Neural cell (in vitro differentiated cells): Measurements from ENCODE around the gene PHF23. TPM values are rescaled to one million over a fixed set of nuclear protein-coding genes. Genes with fewer than 3 reads are reported as not detected.

Experiments used
- H2AFZ ChIP-seq: fragments of 200-600, 300-800 bp; sonication (generic), shearing (Covaris generic); 2 replicates; pipeline ENCODE4 v1.6.0; 2014; ENCODE audit warnings: low read depth, mild to moderate bottlenecking, antibody characterized with exemption, low read length, moderate library complexity
- H3F3A ChIP-seq: fragments of 200-600 bp; shearing (Covaris generic); 2 replicates; pipeline ENCODE4 v1.6.1; 2016; ENCODE audit warnings: mild to moderate bottlenecking, moderate library complexity, mixed read lengths, antibody characterized with exemption, low read length; ENCODE audit not compliant: insufficient read depth, poor library complexity, severe bottlenecking
- H3K27ac ChIP-seq: fragments of 200-600, 300-800 bp; sonication (generic), shearing (Covaris generic); 2 replicates; pipeline ENCODE4 v1.5.1; 2014; ENCODE audit warnings: mild to moderate bottlenecking, low read length, moderate library complexity
- H3K27me3 ChIP-seq: fragments of 300-800, 200-600 bp; sonication (generic), shearing (Covaris generic); 2 replicates; pipeline ENCODE4 v1.6.0; 2014; ENCODE audit warnings: mild to moderate bottlenecking, low read depth, low read length, moderate library complexity; ENCODE audit not compliant: insufficient read depth
- H3K36me3 ChIP-seq: fragments of 300-800, 200-600 bp; sonication (generic), shearing (Covaris generic); 2 replicates; pipeline ENCODE4 v1.5.1; 2014; ENCODE audit warnings: mild to moderate bottlenecking, antibody characterized with exemption, low read length, moderate library complexity; ENCODE audit not compliant: insufficient read depth
- H3K4me2 ChIP-seq: fragments of 300-800, 200-600 bp; sonication (generic), shearing (Covaris generic); 2 replicates; pipeline ENCODE4 v1.6.0; 2014; ENCODE audit warnings: mild to moderate bottlenecking, low read length
- H3K4me3 ChIP-seq: fragments of 300-800, 200-600 bp; sonication (generic), shearing (Covaris generic); 2 replicates; pipeline ENCODE4 v1.5.1; 2014; ENCODE audit warnings: mild to moderate bottlenecking, low read length, moderate library complexity
- H3K79me2 ChIP-seq: fragments of 200-600 bp; shearing (Covaris generic); replicated peaks from 2 replicates; pipeline ENCODE4 v1.6.0; 2014; ENCODE audit warnings: mild to moderate bottlenecking, low read length, moderate library complexity; ENCODE audit not compliant: insufficient read depth
- H3K9ac ChIP-seq: fragments of 300-800, 200-600 bp; sonication (generic), shearing (Covaris generic); 2 replicates; pipeline ENCODE4 v1.6.1; 2016; ENCODE audit warnings: mild to moderate bottlenecking, low read length, mixed read lengths
- H3K9me2 ChIP-seq: fragments of 200-600 bp; shearing (Covaris generic); 2 replicates; pipeline ENCODE4 v1.6.1; 2016; ENCODE audit warnings: mild to moderate bottlenecking, low read length, mixed read lengths; ENCODE audit not compliant: insufficient read depth
- H3K9me3 ChIP-seq: fragments of 200-600, 300-800 bp; sonication (generic), shearing (Covaris generic); 2 replicates; pipeline ENCODE4 v1.6.1; 2016; ENCODE audit warnings: mild to moderate bottlenecking, mixed run types, low read length, moderate library complexity, mixed read lengths
- H4K20me1 ChIP-seq: fragments of 200-600 bp; shearing (Covaris generic); 2 replicates; pipeline ENCODE4 v1.6.1; 2016; ENCODE audit warnings: mild to moderate bottlenecking, mixed run types; ENCODE audit not compliant: insufficient read depth
- EP300 ChIP-seq: fragments of 450-650 bp; conservative IDR thresholded peaks from 2 replicates; pipeline ENCODE4 v1.6.1; 2014; ENCODE audit warnings: antibody characterized with exemption, mild to moderate bottlenecking, moderate library complexity; ENCODE audit not compliant: poor library complexity, severe bottlenecking
- EZH2 ChIP-seq: fragments of 200-600, 300-800 bp; shearing (Covaris generic), sonication (generic); IDR thresholded peaks from 2 replicates; pipeline ENCODE4 v1.6.1; 2014; ENCODE audit warnings: antibody characterized with exemption, low read length, borderline replicate concordance, mild to moderate bottlenecking; ENCODE audit not compliant: insufficient read depth, poor library complexity, severe bottlenecking
- MXI1 ChIP-seq: fragments of 450-650 bp; conservative IDR thresholded peaks from 2 replicates; pipeline ENCODE4 v1.6.1; 2014; ENCODE audit warnings: antibody characterized with exemption, mild to moderate bottlenecking; ENCODE audit not compliant: poor library complexity, severe bottlenecking
- POLR2AphosphoS5 ChIP-seq: IDR thresholded peaks from 2 replicates; pipeline ENCODE4 v1.6.1; 2012
- RAD21 ChIP-seq: fragments of 450-650 bp; conservative IDR thresholded peaks from 2 replicates; pipeline ENCODE4 v1.6.1; 2014; ENCODE audit warnings: antibody characterized with exemption, mild to moderate bottlenecking, moderate library complexity
- SMC3 ChIP-seq: fragments of 450-650 bp; conservative IDR thresholded peaks from 2 replicates; pipeline ENCODE4 v1.6.1; 2014; ENCODE audit warnings: antibody characterized with exemption, mild to moderate bottlenecking, moderate library complexity; ENCODE audit not compliant: poor library complexity
- TAF1 ChIP-seq: IDR thresholded peaks from 2 replicates; pipeline ENCODE4 v1.6.1; 2012; ENCODE audit warnings: low read depth
- polyA plus RNA-seq: library from polyadenylated mRNA; depleted of rRNA; stranded (reverse); fragments of >200 nt; gene quantifications from 2 replicates; pipeline ENCODE4 v1.2.3, GENCODE V29; 2014
- TF ChIP-seq, protein P1 (sequence below): IDR thresholded peaks from 2 replicates; pipeline ENCODE4 v1.6.1; 2012; ENCODE audit warnings: borderline replicate concordance

PHF23 gene
- polyA plus RNA-seq, 1 donor from 2014 or later, result 55.7 TPM

DNA sequence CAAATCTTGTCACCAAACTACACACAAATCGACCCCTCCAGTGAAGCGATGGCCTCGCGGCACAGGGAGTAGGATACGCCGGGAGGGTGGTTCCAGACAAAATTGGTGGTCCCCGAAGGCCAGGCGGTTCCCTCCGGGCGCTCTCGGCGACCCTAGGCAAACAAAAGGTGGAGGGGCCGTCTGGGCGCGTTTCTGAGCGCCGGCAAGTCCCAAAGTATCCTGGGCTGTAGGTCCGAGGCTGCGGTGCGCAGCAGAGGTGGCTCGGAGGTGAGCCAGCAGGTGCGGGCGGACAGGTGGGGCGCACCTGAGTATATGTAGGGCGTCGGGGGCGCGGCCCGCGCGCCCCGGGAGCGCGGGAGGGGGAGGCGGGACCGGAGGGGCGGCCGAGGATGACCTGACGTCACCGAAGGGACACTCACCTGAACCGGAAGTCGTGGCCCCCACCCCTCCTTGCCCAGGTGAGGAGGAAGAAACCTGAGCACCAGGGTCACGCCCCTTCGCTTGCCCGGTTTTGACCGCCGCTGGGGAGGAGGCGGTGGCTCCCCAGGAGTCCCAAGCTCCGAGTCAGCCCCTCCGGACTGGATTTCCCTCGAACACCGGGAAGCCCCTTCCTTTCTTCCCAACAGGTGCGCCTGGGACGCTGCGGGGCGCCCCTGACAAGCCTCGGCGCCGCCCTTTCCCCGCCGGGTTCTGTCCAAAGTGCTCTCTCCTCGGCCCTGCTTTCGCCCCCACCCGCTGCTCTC lies 23.1 kb upstream of the PHF23 start, which contains the start of gene CLDN7:
Gene CLDN7, minus strand, starts transcription at position 287 of the 743 bp plus-strand sequence. CDS start 435 bp downstream, outside the sequence.
- peaks cover 60% of the 10 kb centered on the region for H3K27me3 ChIP-seq
- no peaks in the 10 kb centered on the region for H3K9me2 ChIP-seq
- no peaks in the 10 kb centered on the region for H3K79me2 ChIP-seq
- no peak within 1 kb of the TSS for H3K4me2 ChIP-seq
- H3K27ac ChIP-seq, result no peak within 1 kb of the TSS
- H3K9ac ChIP-seq, result no peak within 1 kb of the TSS
- TF ChIP-seq RAD21, result no peak
- TF ChIP-seq SMC3, result no peak
- TF ChIP-seq MXI1, result no peak
- TF ChIP-seq, protein P1, sequence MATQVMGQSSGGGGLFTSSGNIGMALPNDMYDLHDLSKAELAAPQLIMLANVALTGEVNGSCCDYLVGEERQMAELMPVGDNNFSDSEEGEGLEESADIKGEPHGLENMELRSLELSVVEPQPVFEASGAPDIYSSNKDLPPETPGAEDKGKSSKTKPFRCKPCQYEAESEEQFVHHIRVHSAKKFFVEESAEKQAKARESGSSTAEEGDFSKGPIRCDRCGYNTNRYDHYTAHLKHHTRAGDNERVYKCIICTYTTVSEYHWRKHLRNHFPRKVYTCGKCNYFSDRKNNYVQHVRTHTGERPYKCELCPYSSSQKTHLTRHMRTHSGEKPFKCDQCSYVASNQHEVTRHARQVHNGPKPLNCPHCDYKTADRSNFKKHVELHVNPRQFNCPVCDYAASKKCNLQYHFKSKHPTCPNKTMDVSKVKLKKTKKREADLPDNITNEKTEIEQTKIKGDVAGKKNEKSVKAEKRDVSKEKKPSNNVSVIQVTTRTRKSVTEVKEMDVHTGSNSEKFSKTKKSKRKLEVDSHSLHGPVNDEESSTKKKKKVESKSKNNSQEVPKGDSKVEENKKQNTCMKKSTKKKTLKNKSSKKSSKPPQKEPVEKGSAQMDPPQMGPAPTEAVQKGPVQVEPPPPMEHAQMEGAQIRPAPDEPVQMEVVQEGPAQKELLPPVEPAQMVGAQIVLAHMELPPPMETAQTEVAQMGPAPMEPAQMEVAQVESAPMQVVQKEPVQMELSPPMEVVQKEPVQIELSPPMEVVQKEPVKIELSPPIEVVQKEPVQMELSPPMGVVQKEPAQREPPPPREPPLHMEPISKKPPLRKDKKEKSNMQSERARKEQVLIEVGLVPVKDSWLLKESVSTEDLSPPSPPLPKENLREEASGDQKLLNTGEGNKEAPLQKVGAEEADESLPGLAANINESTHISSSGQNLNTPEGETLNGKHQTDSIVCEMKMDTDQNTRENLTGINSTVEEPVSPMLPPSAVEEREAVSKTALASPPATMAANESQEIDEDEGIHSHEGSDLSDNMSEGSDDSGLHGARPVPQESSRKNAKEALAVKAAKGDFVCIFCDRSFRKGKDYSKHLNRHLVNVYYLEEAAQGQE, result no peak
- TF ChIP-seq POLR2AphosphoS5, result no peak
- TF ChIP-seq TAF1, result no peak
- TF ChIP-seq EZH2, result peak; percentile 48
- no peak for TF ChIP-seq EP300
- no peaks in the 10 kb centered on the region for H3F3A ChIP-seq
- no peaks in the 10 kb centered on the region for H4K20me1 ChIP-seq
- H3K36me3 ChIP-seq, result peaks cover 4% of the 10 kb centered on the region
- no peaks in the 10 kb centered on the region for H3K9me3 ChIP-seq
- no peak within 1 kb of the TSS for H2AFZ ChIP-seq
- peak within 1 kb of the TSS; percentile 50 for H3K4me3 ChIP-seq

DNA sequence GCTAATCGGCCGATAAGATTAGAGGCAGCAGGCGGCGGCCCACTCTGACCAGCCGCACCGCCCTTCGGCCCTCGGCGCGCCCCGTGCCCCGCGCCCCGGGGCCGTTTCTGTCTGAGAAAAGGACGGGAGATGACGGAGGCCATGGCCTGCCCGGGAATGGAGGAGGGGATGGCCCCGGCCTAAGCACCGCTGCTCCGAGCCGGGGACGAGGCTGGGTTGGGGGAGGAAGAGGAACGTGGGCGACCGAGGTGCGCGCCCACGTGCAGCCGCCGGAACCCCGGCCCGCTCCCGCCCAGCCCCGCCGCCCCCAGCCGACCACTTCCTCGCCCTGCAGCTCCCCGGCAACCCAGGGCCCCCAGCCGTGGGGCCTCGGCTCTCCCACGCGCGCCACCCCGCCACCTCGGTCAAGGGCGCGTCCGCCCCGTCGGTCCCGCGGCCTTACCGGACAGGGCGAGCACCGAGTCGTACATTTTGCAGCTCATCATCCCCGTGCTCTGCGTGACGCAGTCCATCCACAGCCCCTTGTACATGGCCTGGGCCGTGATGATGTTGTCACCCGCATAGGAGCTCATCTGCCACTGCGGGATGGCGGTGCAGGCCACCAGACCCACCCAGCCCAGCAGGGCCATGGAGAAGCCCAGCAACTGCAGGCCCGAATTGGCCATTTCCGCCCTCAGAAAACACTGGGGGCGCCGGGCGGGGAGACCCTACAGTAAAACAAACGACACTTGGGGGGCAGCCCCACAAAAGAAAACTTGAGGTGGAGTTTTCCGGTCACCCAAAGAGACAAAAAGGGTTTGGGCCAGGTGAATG lies 22.3 kb upstream of the PHF23 start:
- no peaks in the 10 kb centered on the region for H3K79me2 ChIP-seq
- no peaks in the 10 kb centered on the region for H4K20me1 ChIP-seq
- H3K27ac ChIP-seq, result no peak overlapping the region
- no peaks in the 10 kb centered on the region for H3K9me2 ChIP-seq
- H3K27me3 ChIP-seq, result peaks cover 60% of the 10 kb centered on the region
- H2AFZ ChIP-seq, result no peak overlapping the region
- no peak overlapping the region for H3K9ac ChIP-seq
- H3K4me3 ChIP-seq, result peak overlapping the region; percentile 50
- no peaks in the 10 kb centered on the region for H3F3A ChIP-seq
- peaks cover 4% of the 10 kb centered on the region for H3K36me3 ChIP-seq
- H3K9me3 ChIP-seq, result no peaks in the 10 kb centered on the region
- no peak overlapping the region for H3K4me2 ChIP-seq
- TF ChIP-seq TAF1, result no peak
- TF ChIP-seq SMC3, result no peak
- TF ChIP-seq POLR2AphosphoS5, result peak; percentile 4
- TF ChIP-seq RAD21, result no peak
- TF ChIP-seq MXI1, result no peak
